ENCODE measurements around the gene SSC5D.

DNA sequence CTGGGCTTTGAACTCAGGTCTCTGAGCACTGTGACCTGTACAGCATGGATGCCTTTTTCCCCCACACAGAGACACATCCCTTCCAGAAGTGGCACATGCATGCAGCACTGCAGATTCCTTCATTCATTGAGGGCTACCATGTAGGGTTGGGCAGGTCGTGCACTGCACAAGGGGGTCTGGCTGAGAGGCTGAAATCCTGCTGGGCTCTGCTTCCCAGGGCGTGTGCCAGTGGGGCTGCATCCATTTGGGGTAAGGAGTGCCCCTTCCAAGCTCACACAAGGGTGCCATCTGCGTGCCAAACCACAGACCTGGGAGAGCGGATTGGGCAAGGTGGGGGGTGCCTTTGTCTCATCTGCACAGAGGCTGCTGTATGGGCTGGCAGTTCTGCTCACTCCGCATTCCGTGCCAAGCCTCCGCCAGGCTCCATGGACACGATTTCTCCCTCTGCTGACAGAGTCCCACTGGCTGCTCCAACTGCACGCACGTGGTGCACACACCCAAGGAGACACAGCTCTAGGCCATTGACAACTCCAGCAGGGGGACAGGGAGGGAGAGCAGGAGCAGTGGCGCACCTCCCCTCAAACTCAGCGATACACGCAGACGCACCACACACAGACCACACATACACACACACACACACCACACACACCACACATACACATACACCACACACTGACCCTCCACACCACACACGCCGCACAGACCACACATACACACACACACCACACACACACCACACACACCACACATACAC lies 40.6 kb upstream of the SSC5D start:
- TF ChIP-seq, protein P1, sequence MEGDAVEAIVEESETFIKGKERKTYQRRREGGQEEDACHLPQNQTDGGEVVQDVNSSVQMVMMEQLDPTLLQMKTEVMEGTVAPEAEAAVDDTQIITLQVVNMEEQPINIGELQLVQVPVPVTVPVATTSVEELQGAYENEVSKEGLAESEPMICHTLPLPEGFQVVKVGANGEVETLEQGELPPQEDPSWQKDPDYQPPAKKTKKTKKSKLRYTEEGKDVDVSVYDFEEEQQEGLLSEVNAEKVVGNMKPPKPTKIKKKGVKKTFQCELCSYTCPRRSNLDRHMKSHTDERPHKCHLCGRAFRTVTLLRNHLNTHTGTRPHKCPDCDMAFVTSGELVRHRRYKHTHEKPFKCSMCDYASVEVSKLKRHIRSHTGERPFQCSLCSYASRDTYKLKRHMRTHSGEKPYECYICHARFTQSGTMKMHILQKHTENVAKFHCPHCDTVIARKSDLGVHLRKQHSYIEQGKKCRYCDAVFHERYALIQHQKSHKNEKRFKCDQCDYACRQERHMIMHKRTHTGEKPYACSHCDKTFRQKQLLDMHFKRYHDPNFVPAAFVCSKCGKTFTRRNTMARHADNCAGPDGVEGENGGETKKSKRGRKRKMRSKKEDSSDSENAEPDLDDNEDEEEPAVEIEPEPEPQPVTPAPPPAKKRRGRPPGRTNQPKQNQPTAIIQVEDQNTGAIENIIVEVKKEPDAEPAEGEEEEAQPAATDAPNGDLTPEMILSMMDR (IDR thresholded peaks at IDR 0.05; ENCODE audit: borderline replicate concordance, extremely low read depth, low read length, poor library complexity, severe bottlenecking): no peak
- no peak for TF ChIP-seq EZH2 (IDR thresholded peaks at IDR 0.05; ENCODE audit: borderline replicate concordance, low read depth, low read length, severe bottlenecking)

All from DND-41 (cell line).